Measurements from ENCODE around the gene EXOC4. TPM values are rescaled to one million over a fixed set of nuclear protein-coding genes. Genes with fewer than 3 reads are reported as not detected.

EXOC4 gene
- total and polyA plus RNA-seq, 2 of the 8 experiments (the other 6 are each of a cell fraction or from before 2014, with no cell fraction given) = 27.0 to 67.3 TPM

GRCh38 chr7:133963629-133964028, 710.8 kb downstream of the EXOC4 start:
- Histone ChIP-seq H2AK5ac (ENCODE audit: low read depth, low read length) (no peak overlapping the region), H2BK120ac (replicated peaks; ENCODE audit: low read depth, low read length) (no peak overlapping the region), H4K5ac (ENCODE audit: insufficient read length, low read depth, low read length) (no peak overlapping the region), H3K9ac (replicated peaks in 1 of 4; ENCODE audit: extremely low read depth in 1 of 4, low read depth in 3 of 4, low read length in 3 of 4) (no peak overlapping the region), H2BK15ac (ENCODE audit: low read length) (no peak overlapping the region), H3K79me1 (ENCODE audit: low read depth, low read length) (no peaks in the 10 kb centered on the region), H3K23ac (ENCODE audit: insufficient read length) (no peak overlapping the region), H4K8ac (ENCODE audit: extremely low read depth, insufficient read depth, low read length) (no peak overlapping the region), H3K18ac (ENCODE audit: extremely low read depth, low read length) (no peak overlapping the region), H3K36me3 (ENCODE audit: control insufficient read depth in 2 of 4, insufficient read depth in 4 of 4, low read length in 3 of 4) (no peaks in the 10 kb centered on the region), H2BK5ac (ENCODE audit: low read depth, low read length) (no peak overlapping the region), H3K4ac (replicated peaks; ENCODE audit: insufficient read length, low read depth, low read length) (no peak overlapping the region), H3K4me1 (replicated peaks in 1 of 4; ENCODE audit: control insufficient read depth in 3 of 4, insufficient read depth in 4 of 4, low read length in 3 of 4) (no peaks in the 10 kb centered on the region), H3K4me2 (ENCODE audit: insufficient read depth in 1 of 2, low read depth in 2 of 2, low read length in 2 of 2) (no peak overlapping the region), H4K20me1 (replicated peaks in 1 of 2; ENCODE audit: control insufficient read depth in 1 of 2, insufficient read depth in 2 of 2, low read length in 2 of 2) (no peaks in the 10 kb centered on the region), H3K9me3 (ENCODE audit: insufficient read depth in 2 of 2, low read depth in 1 of 2, low read length in 1 of 2) (no peaks in the 10 kb centered on the region), H3K4me3 (ENCODE audit: extremely low read depth in 1 of 4, insufficient read depth in 2 of 4, low read depth in 3 of 4, low read length in 4 of 4) (no peak overlapping the region), H3K56ac (replicated peaks; ENCODE audit: insufficient read length, low read depth, low read length) (no peak overlapping the region), H2BK20ac (ENCODE audit: low read length) (no peak overlapping the region), H2BK12ac (ENCODE audit: low read depth, low read length) (no peak overlapping the region), H3K79me2 (ENCODE audit: control insufficient read depth in 1 of 2, insufficient read depth in 2 of 2, low read length in 2 of 2) (no peaks in the 10 kb centered on the region), H2AFZ (ENCODE audit: low read length) (no peak overlapping the region), H3K23me2 (ENCODE audit: low read depth, low read length) (no peaks in the 10 kb centered on the region), H3K14ac (ENCODE audit: insufficient read length) (no peak overlapping the region), H3K27ac (ENCODE audit: low read depth, low read length) (no peak overlapping the region), H3K27me3 (replicated peaks in 1 of 4; ENCODE audit: control insufficient read depth in 3 of 4, extremely low read depth in 1 of 4, insufficient read depth in 3 of 4, low read length in 3 of 4) (no peaks in the 10 kb centered on the region), H4K91ac (replicated peaks; ENCODE audit: insufficient read length, low read length) (no peak overlapping the region)
- no peak for FAIRE-seq
- CTCF ChIA-PET (ENCODE audit: partially characterized antibody) = no interaction called here
- no peak for DNase-seq (ENCODE audit: low read depth in 1 of 2, low spot score in 2 of 2)
- WGBS, 2 experiments (ENCODE audit: extremely low coverage in 1 of 2, insufficient coverage in 1 of 2, insufficient read length in 1 of 2, insufficient replicate concordance in 2 of 2, low coverage in 1 of 2, low lambda C conversion rate in 2 of 2, missing lambda C conversion rate in 1 of 2) = 81% methylated on average over 2 of the region's 2 CpGs; no CpG with 5 or more reads in 1 of the 2 experiments
- POLR2A ChIA-PET (ENCODE audit: partially characterized antibody) = no interaction called here
- TF ChIP-seq HDAC2 (IDR thresholded peaks at IDR 0.05; ENCODE audit: borderline replicate concordance in 1 of 2, low read depth in 2 of 2, low read length in 2 of 2) = no peak
- no peak for TF ChIP-seq GABPA (IDR thresholded peaks at IDR 0.05; ENCODE audit: borderline replicate concordance, insufficient read depth, low read length)
- no peak for TF ChIP-seq ZNF274 (IDR thresholded peaks at IDR 0.05; ENCODE audit: borderline replicate concordance, extremely low read depth, low read length)
- no peak for TF ChIP-seq KDM4A (IDR thresholded peaks at IDR 0.05; ENCODE audit: low read depth, low read length, severe bottlenecking)
- no peak for TF ChIP-seq NRF1 (IDR thresholded peaks at IDR 0.05; ENCODE audit: low read depth, low read length)
